ENCODE measurements around the gene TPPP2. TPM values are rescaled to one million over a fixed set of nuclear protein-coding genes. Genes with fewer than 3 reads are reported as not detected.

The TPPP2 gene
- total and polyA plus RNA-seq, 2 donors (not counting 1 experiment from before 2014, with no cell fraction given), result not detected

GRCh38 chr14:20998674-20999366 lies 31.2 kb upstream of the TPPP2 start, which contains the start of gene SLC39A2:
SLC39A2 (plus strand) TSS chr14:20999293; CDS start chr14:20999447, 154 bp downstream.
- no peak within 1 kb of the TSS for H3K27ac ChIP-seq (ENCODE audit: low read length in 2 of 2)
- CTCF ChIA-PET, result interaction anchor here (1.2 to 6.5 kb wide), 4 partner anchors 9 to 68 kb away, joined by 3 to 47 read pairs (median 9); no protein-coding TSS in a partner anchor

More at GRCh38 chr14:20998674-20999366, 31.2 kb upstream of the TPPP2 start, which contains the start of gene SLC39A2:
- Histone ChIP-seq H2AFZ (ENCODE audit: insufficient read depth, low read depth, low read length, poor library complexity, severe bottlenecking) (no peak within 1 kb of the TSS), H3K9me3 (ENCODE audit: control extremely low read depth in 1 of 3, control insufficient read depth in 2 of 3, insufficient read depth in 1 of 3, low read length in 2 of 3) (no peaks in the 10 kb centered on the region), H3K36me3 (replicated peaks in 1 of 2; ENCODE audit: control extremely low read depth in 1 of 2, control insufficient read depth in 1 of 2, extremely low read depth in 1 of 2, insufficient read depth in 2 of 2, low read length in 1 of 2) (peaks cover 14 to 41% of the 10 kb centered on the region in 2 experiments), H3K4me2 (replicated peaks; ENCODE audit: low read depth, low read length, poor library complexity, severe bottlenecking) (no peak within 1 kb of the TSS), H3K79me2 (ENCODE audit: control insufficient read depth, insufficient read depth, low read length) (no peaks in the 10 kb centered on the region), H4K20me1 (ENCODE audit: control insufficient read depth, insufficient read depth, low read length, poor library complexity, severe bottlenecking) (no peaks in the 10 kb centered on the region), H3K4me3 (ENCODE audit: control extremely low read depth in 1 of 5, extremely low read depth in 1 of 5, insufficient read depth in 1 of 5, low read depth in 2 of 5, low read length in 4 of 5) (no peak within 1 kb of the TSS), H3K4me1 (ENCODE audit: control insufficient read depth in 2 of 2, insufficient read depth in 2 of 2, low read length in 2 of 2) (no peaks in the 10 kb centered on the region), H3K27me3 (replicated peaks in 1 of 4; ENCODE audit: control extremely low read depth in 1 of 4, control insufficient read depth in 3 of 4, insufficient read depth in 4 of 4, low read length in 3 of 4) (no peaks in the 10 kb centered on the region), H3K9ac (ENCODE audit: low read length) (no peak within 1 kb of the TSS)
- POLR2A ChIA-PET, result no interaction called here
- no peak for DNase-seq
- Mint-ChIP-seq H3K4me3 (no peak within 1 kb of the TSS), H3K9me3 (ENCODE audit: insufficient read depth) (no peaks in the 10 kb centered on the region), H3K27me3 (no peaks in the 10 kb centered on the region), H3K4me1 (no peaks in the 10 kb centered on the region), H3K27ac (no peak within 1 kb of the TSS)
- intact Hi-C loops (cut with micrococcal nuclease), result no loop called here
- no peak for ATAC-seq (ENCODE audit: low read depth)
- TF ChIP-seq CTCF (IDR thresholded peaks at IDR 0.05), result no peak
- TF ChIP-seq EZH2 (IDR thresholded peaks at IDR 0.05; ENCODE audit: borderline replicate concordance, insufficient read depth, low read depth, low read length, poor library complexity, severe bottlenecking), result no peak
- 88% methylated on average over 5 of the region's 6 CpGs for WGBS (ENCODE audit: insufficient coverage)

All from B cell (primary cell).